Stimulated activated CD4-positive, alpha-beta T cell treated with anti-CD3 and anti-CD28 coated beads, Interleukin-15, amount 100 ng/mL, for 24 hours (primary cell): ENCODE data around the gene IL9.

ENCODE experiments used
- DNase-seq: peaks from one replicate; pipeline ENCODE4 v3.0.0-alpha.2; 2020

IL9 gene

GRCh38 chr5:135895474-135896006, at the start of gene IL9:
Gene IL9 (minus strand): TSS chr5:135895841. CDS start chr5:135895816, 25 bp downstream.
- DNase-seq: no peak

DNA sequence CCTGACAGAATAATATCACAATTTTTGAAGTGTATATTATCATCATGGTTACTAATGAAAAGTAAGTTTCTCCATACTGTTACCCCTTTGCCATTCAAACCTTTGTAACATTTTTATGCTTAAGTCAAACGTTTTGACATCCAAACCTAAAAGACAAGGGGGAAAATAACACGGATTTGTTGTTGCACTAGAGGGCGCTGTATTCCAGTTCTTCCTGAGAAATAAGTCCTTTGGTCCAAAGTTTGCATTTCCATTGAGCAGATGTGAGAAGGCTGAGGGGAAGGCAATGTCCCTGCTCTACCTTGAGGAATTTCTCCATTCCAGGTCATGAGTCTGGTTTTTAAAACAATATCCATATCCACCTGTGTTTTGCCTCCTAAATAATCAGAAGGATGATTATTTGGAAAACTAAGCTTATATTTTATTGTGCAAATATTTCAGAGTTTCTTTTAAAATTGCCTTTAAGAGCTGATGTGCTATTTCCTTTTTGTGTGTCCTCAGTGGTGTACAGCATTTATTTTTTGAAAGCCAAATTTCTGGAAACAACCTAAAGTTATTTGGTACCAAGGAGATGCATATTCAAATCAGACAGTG, 49.4 kb upstream of the IL9 start:
- DNase-seq: peak; percentile 23

DNA sequence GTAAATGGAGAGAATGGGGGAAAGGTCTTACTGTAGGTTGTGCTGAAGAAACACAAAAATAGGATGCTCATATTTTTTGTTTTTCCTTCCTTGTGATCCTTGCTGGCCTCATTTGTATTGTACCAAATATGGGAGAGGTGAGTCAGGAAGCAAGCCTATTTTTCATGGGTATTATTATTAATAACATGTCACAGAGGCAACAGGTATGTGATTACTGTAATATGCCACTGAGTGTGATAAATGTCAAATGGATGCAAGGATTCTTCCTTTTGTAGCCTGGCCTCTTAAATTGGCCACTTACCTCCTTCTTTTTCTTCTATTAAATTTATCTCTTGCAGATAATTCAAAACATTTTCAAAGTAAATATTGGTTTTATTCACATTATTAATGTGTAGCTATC, 48.9 kb upstream of the IL9 start:
- no peak for DNase-seq

DNA sequence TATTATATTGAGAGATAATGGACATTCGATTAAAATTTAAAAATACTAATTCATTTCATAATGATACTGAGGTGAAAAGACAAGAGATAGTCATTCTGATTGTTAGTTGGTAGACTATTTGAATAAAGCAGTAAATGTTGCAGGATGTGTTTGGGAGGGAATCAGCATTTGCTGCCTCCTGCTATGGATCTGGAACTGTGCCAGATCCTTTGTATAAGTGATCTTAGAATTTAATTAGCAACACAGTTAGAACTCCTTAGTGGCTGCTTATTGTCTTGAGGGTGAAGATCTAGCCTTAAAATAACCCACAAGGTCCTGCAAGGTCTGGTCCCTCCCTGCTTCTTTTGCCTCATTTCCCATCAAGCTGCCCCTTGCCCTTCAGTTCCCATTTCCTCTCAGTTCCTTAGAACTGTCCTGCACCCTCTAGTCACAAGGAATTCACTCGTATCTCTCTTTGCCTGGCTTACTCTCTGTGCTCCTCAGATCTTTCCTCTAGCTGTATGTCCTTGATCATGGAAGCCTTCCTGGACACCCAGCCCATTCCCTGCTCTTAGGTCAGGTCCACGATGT, 46.6 kb upstream of the IL9 start:
- no peak for DNase-seq

GRCh38 chr5:135941711-135942110, 46.1 kb upstream of the IL9 start:
- DNase-seq: no peak

DNA sequence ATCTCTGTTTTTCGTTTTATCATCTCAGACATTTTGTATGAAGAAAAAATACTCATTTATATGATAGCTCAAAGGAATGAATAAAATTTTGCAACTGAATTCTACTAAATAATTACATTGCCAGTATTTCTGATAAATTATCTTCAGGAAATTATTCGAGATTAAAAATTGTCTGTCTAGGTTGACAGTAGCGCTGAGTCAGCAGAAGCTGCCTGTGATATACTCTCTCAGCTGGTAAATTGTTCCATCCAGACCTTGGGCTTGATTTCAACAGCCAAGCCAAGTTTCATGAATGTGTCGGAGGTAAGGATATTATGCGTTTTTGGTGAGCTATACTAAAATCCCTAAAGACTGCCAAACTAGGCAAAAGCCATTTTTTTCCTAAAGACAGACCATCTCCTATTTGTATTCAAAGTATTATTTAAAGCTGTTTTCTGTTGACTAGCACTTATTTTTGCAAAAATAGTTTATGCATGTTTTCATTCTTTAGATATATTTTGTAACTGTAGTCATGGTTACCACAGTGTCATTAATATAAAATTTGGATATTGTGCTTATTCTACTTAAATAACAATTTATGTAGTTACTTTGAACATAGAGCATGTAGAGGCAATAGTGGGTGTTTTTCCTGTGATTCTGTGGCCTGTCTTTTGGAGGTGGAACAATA, 41.7 kb upstream of the IL9 start:
- no peak for DNase-seq

DNA sequence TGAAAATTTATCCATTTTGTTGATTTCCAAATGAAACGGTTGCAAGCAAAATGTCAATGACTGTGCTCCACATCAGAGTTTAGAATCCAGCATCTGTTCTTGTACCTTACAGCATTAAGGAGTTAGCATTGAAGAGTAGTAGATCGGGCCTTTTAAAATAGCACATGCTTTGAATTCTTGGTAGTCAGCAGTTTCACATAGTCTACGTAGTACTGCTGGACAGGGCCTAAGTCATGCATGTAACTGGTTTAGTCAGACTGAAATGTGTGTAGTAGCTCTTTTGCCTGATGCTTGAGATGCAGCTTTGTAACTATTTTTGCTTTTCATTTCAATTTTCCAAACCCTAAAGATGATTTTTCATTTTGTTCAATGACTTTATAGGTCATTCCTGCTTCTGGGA, 39.3 kb upstream of the IL9 start:
- DNase-seq: no peak

- no peak for DNase-seq
Observed at GRCh38 chr5:135930949-135931295, 35.3 kb upstream of the IL9 start.

GRCh38 chr5:135930029-135930948, 34.6 kb upstream of the IL9 start:
- DNase-seq: no peak

DNA sequence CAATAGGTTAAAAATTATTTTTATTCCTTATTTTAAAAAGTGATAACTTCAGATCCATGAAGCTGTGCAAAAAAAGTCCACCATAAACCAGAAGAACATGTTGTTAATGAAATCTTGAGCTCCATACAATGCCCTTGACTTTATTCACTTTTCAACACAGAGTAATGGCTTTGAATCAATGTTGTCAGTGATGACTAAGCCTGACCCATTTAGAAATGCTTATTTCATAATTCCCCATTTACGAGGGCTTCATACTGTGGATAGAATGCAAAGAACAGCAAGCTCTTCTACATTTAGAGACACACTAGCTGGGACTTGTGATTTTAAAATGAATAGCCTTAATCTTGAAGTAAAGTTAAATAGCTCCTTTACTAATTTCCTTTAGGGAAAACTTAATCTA, 25.7 kb upstream of the IL9 start:
- no peak for DNase-seq

DNA sequence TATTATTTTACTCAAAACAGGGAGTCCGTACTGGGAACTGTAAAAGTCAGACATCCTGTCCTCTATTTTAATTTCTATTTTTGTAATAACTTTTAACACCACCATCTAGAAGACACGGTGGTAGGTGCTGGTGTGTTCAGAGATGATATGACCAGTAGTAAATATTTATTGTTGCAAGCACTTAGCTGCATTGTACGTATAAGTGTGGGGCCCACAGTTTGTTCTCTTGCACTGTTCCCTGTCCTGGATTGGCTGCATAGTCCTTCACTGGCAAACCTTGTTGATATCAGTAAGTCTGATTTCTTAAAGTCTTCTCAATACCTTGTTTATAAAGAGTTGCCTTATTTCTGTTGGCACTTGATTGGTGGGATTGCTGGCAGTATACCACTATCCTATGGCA, 24.6 kb upstream of the IL9 start:
- DNase-seq: no peak

- no peak for DNase-seq
Observed at GRCh38 chr5:135916638-135917263, 21.1 kb upstream of the IL9 start.

- no peak for DNase-seq
Observed at GRCh38 chr5:135915466-135916001, 19.9 kb upstream of the IL9 start.

DNA sequence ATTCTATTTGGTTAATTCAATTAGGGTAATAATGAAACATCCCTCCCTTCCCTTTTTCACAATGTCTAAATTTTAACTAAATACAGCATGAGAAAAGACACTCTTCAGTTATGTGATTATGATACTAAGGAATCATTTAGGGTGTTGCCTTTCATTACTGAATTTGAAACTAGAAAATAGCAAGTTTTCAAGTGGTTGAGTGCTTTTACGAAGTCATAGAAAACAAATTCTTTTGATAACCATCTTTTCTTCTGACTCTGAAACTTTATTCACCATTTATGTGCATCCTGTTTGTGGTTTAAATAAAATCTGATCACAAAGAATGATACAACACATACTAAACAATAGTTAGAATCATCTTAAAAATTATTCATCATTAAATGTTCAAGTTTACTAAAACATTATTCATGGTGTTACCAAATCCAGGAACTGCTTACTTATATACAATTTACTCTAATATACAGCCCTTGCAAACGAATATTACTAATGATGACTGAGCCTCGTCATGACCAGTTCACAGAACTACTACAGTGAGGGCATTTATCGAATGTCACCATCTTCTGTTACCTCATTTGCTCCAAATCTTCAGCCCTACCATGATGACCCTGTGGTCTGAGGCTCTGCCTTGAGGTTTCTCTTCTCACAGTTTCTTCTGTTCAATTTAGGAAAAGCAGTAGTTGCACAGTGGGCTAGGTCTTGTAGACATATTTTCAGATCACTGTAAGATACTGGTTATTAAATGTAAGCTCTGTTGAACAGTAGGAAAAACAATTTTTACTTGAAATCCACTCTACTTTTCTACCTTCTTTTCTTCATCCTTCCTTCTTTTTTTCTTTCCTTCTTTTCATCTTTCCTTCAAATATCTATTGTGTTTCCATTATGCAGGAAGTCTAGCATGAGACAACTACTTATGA, 18.3 kb upstream of the IL9 start:
- DNase-seq: no peak

DNA sequence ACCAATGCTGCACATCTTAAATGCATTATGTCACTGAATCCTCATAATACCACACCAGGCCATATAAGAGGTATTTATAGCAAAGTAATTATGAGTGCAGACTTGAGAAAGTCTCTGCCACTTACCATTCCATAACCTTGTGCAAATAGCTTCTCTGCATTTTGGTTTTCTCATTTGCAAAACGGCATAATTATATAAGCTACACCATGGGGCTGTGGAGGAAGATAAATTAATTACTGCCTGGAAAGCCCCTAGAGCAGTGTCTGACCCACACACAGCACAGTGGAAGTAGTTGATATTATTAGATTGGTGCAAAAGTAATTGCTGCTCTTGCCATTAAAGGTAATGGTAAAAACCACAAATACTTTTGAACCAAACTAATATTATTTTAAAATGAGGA, 9.5 kb upstream of the IL9 start:
- DNase-seq: no peak

GRCh38 chr5:135901633-135902032, 6.0 kb upstream of the IL9 start:
- DNase-seq: no peak

GRCh38 chr5:135900276-135900675, 4.6 kb upstream of the IL9 start:
- DNase-seq: no peak

DNA sequence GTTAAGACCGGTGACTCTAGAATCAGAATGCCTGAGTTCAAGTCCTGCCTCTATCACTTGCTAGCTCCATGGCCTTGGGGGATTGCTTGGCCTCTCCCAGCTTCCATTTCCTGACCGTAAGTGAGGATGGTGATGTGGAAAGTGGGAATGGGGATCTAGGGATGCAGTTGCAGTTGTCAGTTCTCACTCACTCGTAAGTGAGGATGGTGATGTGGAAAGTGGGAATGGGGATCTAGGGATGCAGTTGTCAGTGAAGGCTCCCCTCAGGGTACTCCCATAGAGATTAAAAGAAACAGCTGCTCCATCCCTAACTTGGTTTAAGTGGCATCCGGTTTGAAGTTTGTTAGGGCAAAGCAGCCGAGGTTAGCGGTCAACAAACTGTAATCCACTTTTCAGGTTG, 3.0 kb upstream of the IL9 start:
- no peak for DNase-seq

DNA sequence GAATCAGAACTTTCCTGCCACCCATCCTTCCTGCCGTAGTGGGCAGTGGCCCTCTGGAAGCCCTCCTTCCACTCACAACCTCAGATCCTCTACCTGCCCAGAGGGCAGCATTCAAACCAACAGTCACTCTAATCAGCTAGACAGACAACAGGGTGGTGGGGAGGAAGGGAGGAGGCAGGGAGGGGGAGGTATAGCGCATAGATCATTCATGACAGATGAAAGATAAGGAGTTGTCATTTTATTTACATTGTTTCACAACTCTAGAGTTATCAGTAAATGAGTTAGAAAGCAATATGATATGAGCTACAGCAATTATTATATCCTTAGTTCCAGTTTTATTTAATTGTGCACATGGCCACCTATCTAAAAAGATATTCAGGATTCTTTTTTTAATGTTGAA, 852 bp downstream of the IL9 start:
- no peak for DNase-seq

GRCh38 chr5:135894276-135894675, 1.4 kb downstream of the IL9 start:
- DNase-seq: no peak

- DNase-seq: no peak
Observed at GRCh38 chr5:135891791-135892190, 3.9 kb downstream of the IL9 start.

- no peak for DNase-seq
Observed at GRCh38 chr5:135891268-135891667, 4.4 kb downstream of the IL9 start.
